GM18502 (cell line): Measurements from ENCODE around the gene ICAM2.

Experiments
- ATAC-seq: cut with Tn5 transposase; IDR thresholded peaks from one replicate; pipeline ENCODE4 v1.9.1; 2021; ENCODE audit warnings: mild to moderate bottlenecking; ENCODE audit not compliant: unreplicated experiment, poor library complexity

The ICAM2 gene

DNA sequence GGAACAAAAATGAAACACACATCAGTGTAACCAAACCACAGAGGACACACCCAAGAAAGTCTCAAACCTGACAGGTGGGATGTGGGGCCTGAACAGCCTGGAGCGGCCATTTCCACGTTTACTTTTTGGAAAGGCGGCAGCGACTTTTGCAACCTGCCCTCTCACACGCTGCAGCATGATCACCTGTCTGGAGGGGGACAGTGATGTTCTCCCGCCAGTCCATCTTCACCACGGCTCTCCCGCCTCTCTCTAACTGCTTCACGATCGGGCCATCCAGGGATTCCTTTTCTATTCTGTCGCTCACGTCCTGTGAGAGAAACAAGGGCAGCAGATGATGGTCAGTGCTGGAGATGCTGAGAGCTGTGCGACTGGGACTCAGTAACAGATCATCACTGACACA, 24.7 kb upstream of the ICAM2 start:
- ATAC-seq = no peak

DNA sequence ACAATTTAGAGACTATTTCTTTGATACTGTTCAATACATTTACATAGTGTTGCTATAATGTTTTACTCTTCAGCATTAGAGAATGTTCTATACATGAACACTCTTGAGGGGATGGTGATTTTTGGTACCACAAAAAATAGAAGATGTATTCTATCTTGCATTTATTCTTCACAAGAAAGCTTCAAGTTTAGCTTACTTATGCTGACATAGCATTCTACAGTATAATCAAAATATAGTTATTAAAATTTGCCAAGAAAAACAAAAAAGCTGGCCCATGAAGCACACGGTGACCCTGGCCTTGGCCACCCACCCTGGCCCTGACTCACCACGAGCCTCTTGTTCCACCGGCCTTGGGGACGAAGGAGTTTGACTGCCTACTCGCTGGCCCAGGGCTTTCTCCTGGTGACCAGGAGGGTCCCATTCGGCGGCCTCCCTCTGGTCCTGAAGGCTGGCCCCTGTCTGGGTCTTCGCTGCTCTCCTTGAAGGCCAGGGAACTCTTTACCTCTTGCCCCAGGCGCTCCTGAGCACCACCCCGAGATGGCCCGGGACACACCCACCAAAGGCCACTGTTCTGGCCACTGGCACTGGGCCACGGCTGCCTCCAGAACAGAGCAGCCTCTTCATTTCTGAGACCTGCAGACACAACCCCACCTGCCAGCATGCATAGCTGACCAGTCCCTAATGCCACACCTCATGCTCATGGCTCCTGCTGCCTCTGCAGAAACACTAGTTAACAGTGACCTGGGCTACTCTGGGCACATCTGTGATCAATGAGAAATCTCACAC, 22.5 kb upstream of the ICAM2 start:
- no peak for ATAC-seq

- ATAC-seq = no peak
Measured at GRCh38 chr17:64041912-64042311, 21.5 kb upstream of the ICAM2 start.

GRCh38 chr17:64040206-64040605, 19.8 kb upstream of the ICAM2 start:
- ATAC-seq = no peak

DNA sequence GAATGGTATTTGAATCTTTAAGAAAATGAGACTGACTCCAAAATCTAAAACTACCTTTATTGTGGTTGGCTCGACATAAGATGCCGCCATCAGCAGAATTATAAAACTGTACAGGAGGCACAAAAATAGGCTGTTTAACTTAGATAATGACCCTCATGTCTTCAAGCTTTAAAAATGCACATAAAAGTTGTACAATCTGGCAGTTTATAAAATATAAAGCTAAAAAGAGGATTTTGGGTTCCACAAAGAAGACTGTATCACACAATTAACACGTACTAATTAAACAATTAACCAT, 18.6 kb upstream of the ICAM2 start:
- no peak for ATAC-seq

DNA sequence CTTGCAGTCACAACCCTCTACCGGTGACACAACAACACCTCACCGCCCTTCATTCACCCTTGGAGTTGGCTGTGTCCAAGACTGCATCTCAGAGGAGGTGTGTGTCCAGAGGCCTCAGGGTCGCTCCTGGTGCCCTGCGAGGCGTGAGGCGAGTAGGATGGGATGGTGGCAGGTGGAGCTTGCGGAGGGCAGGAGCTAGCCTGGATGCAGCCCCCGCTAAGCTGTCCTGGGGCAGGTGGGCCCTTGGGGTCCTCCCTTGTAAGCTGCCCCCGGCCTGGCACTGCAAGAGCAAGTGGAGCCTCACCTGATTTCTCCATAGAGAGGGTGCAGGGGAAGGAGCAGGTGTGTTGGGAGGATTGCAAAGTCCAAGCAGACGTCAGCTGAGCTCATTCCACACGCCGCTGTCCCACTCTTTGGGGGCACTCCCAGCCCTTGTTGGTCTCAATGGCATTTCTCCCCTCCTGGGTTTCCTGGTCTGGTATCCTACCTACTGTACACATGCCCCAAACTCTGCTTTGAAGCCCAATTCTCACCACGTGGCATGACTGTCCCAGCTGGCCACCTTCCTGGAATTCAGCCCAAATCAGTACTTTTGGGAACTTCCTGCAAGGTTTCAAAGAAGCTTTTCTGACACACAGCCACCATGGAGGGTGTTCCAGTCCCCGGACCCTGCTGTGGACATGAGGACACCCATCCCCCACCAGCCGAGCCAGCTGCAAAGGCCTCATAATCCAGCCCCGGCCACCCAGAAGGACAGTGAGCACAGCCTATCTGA, 18.1 kb upstream of the ICAM2 start:
- no peak for ATAC-seq

GRCh38 chr17:64037802-64038201, 17.4 kb upstream of the ICAM2 start:
- ATAC-seq = no peak

- ATAC-seq = no peak
Measured at GRCh38 chr17:64037180-64037579, 16.7 kb upstream of the ICAM2 start.

DNA sequence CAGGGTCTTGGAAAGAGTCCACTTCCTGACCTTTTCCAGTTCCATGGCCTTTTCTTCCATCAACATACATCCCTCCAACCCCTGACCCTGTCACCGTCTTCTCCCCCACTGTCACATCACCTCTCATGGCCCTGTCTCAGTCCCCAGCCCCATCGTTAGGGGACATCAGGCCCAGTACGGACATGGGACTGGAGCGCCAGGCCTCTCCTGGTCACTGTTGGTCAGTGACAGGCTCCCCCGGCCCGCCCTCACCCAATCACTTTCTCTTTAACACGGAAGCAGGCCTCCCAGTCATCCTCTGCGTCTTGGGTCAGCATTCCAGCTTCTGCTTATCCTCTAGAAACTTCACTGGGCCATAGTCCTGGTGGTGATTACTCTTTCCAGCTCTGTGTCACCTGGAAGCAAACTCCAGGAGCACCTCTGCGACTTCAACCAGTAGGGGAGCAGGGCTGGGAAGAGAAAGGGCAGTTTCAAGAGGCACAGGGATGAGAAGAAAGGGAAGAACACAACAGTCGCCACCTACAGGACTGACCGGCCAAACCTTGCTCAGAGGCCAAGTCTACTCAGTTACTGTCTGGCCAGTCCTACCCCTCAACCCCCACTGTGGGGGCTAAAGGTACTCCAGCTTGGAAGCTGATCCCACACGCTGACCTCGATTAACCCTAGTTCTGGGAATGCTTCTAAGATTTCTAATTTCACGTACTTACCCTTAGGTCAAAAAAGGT, 15.9 kb upstream of the ICAM2 start:
- no peak for ATAC-seq

- no peak for ATAC-seq
Measured at GRCh38 chr17:64032081-64032480, 11.6 kb upstream of the ICAM2 start.

DNA sequence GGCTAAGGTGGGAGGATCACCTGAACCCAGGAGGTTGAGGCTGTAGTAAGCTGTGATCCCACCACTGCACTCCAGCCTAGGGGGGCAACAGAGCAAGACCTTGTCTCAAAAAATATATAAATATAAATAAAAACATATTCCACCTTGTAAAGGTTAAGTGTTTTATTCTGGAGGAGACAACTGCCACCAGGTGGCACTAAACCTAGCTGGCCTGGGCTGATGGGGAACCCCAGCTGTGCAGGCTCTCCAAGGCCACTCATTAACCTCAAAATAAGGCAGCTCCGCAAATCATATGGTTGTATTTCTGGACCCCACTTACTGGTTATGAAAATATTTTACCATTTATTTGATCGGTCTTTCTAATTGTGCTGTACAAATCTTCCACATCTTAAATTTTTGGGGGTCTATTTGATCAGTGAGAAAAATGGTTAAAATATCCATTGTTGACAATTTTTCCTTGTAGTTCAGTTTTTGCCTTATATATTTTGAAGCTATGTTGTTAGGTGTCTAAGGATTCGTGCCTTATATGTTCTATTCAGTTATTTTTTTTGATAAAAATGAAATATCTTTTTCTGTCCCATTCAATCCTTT, 8.5 kb upstream of the ICAM2 start:
- peak; percentile 48 for ATAC-seq

DNA sequence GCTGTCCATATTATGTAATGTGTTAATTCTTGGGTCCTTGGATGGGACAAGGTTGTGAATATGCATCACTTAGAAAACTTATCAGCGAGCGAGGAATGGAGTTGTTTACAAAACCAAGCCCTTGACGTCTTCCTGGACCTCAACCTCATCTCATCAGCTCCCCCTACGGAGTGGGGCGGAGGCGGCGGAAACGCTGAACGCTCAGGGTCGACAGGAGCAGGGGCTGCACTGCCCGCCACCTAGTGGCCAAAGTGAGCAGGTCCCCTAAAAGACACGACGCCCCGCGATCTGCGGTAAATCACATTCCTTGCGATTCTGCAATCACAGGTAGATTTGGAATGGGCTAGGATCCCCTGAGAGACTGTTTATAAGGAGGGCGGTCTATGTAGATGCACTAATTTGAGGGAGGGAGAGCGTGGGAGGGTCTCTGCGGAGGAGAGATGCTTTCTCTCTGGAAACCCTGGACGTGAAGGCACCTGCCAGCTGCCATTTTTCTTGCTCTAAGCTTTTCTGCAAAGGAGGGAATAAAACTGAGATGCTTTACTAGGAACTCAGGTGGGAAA, 5.4 kb upstream of the ICAM2 start:
- ATAC-seq = peak; percentile 66

DNA sequence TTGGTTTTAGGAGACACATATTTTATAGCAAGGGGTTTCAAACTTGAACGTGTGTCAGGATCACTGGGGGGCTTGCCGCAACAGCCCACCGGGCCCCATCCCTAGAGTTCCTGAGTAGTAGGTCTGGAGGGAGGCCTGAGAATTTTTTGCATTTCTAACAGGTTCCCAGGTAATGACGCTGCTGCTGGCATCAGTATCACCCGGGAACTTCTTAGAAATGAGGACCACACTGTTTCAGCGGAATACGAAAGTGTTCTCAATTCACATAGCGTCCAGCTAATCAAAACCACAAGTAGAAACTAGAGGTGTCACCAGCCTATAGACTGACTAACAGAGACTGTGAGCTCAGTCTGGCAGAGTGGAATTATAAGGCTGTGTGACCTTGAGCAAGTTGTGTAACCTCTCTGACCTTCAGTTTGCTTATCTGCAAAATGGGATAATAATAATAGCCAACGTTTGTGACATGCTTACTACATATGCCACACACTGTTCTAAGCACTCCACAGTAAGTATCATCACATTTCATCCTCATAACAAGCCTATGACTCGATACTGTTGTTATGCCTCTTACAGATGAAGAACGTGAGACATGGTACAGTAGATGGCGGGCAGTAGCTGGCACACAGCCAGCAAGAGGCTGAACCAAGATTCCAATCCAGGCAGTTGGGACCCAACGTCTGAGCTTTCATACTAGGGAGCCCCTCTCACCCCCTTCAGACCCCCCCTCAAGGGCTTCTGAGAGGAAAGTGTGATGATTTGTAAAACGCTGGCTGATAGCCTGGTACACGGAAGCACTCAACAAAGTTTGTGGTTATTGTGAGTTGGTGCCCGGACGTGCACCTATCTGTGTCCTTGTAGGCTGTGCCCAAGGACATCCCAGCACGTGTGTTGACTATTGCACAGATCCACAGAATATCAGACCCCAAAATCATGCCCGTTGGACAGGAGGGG, 4.6 kb upstream of the ICAM2 start:
- ATAC-seq = peak; percentile 1

DNA sequence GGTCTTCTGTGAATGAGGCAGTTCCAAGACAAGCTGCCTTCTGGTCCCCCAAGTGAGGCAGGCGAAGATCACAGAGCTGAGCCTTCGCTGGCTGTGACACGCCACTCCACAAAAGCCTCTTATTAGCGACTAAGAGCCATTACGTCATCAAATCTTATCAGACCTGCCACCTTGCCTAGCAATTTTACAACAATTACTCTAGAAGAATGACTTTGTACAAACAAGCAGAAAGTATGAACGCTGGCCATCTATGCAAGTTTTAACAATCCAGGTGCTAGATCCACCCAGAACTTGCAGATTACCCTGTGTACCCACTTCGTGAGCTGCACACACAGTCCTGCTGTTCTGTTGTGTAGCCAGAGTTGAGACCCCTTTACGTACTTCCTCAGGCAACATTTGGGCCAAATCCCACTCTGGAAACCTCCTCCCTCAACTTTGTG, 3.8 kb upstream of the ICAM2 start:
- no peak for ATAC-seq

GRCh38 chr17:64022611-64023063, 2.2 kb upstream of the ICAM2 start:
- ATAC-seq = no peak

DNA sequence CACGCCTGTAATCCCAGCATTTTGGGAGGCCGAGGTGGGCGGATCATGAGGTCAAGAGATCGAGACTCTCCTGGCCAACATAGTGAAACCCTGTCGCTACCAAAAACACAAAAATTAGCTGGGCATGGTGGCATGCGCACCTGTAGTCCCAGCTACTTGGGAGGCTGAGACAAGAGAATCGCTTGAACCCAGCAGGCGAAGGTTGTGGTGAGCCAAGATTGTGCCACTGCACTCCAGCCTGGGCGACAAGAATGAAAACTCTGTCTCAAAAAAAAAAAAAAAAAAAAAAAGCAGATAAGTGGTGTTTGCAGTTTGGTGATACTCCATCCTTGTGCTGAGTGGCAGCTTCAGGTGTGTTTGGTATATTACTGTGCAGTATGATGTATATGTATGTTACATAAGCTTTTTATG, 877 bp downstream of the ICAM2 start:
- peak; percentile 19 for ATAC-seq

DNA sequence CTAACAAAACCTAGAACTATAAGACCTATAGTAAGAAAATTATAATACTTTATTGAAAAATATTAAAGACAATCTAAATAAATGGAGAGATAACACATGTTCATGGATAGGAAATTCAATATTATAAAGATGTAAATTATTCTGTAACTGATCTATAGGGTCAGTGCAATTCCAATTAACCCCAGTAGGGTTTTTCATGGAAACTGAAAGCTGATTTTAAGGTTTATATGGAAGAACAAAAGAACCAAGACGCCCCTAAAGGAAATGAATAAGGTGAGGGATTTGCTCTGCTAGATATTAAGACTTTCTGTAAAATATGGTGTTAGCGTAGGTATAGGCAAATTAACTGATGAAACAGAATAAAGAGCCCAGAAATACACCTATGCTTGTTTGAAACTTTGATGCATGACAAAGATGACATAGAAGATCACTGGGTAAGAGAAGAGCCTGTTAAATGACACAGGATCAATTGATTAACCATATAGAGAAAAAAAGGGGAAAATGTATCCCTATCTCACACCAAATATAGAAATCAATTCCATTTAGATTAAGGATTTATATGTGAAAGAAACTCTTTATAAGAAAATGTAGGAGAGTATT, 3.0 kb downstream of the ICAM2 start:
- no peak for ATAC-seq

GRCh38 chr17:64016974-64017373, 3.5 kb downstream of the ICAM2 start:
- ATAC-seq = no peak

GRCh38 chr17:64016231-64016784, 4.1 kb downstream of the ICAM2 start:
- ATAC-seq = no peak
